T-helper 2 cell (primary cell): ENCODE measurements around the gene SLC22A12.

Experiments used
- DNase-seq, 5 experiments: peaks; one replicate each; pipeline versions ENCODE4 v3.0.0 to v3.0.0-alpha.2; 2012 to 2022

Gene SLC22A12

GRCh38 chr11:64629103-64629502, 38.1 kb downstream of the SLC22A12 start:
- DNase-seq = no peak

DNA sequence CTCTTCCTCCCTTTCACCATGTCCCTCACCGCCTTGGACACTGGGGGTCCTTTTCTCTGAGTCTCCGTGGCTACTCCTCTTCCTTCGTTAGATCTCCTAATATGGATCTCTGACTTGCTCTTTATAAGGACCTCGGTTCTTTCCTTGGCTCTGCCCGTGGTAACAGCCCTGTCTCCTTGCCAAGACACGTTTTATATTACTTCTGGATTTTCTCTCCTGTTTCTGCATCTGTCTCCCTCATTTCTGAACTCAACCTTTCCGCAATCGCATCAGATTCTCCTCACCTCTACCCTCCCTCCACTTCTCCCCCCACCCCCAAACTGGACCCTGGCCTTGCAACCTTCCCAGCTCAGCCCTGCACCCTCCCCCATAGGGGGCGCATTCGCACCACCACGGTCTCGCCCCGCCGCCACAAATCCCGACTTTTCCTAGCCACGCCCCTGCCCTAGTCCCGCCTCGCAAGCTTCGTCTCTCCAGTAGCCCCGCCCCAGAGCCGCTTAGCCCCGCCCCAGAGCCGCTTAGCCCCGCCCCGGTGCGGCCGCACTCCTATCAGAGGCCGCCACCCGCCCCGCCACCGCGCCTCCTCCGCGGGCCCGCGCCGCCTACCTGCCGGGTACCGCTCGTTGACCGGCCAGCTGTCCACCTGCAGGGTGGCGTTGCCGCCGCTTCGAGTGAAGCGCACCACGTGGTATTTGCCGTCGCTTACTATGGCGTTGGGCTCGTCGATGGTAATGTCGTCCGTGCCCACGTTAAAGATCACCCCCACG, 39.0 kb downstream of the SLC22A12 start:
- DNase-seq = no peak

DNA sequence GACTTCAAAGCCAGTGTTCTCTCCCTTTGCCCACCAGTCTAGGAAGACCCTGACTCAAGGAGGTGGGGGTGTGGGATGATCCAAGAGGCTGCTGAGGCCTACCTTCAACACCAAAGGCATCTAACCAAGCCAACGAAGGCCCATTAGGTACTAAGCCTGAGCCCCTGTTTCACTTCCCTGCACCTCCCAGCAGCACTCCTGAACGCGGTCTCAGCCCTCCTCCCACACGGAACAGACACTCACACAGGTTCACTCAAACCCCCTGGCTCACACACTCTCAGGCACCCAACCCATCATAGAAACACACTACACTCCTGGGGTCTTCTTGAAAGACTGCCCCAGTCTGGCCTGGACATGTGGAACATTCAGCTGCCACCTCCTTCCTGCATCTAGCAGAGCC, 40.7 kb downstream of the SLC22A12 start:
- no peak for DNase-seq

DNA sequence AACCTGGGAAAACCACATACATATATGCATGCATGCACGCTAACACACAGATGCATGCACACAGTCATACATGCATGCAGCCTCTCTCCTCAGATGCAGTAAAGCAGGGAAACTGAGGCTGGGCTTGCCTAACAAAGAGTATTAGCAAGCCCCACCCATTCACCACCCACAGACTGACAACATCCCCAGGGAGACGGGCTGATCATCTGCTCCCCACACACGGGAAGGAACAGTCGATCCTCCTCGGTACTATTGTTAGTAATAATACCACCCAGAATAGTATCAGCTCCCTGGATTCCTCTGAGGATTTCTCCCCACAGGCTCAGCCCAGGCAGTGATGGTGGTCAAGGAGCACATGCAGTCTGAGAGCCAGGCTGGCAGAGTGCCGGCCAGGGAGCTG, 41.2 kb downstream of the SLC22A12 start:
- no peak for DNase-seq

GRCh38 chr11:64632654-64633053, 41.6 kb downstream of the SLC22A12 start:
- no peak for DNase-seq

GRCh38 chr11:64633555-64634159, 42.6 kb downstream of the SLC22A12 start:
- DNase-seq = no peak

DNA sequence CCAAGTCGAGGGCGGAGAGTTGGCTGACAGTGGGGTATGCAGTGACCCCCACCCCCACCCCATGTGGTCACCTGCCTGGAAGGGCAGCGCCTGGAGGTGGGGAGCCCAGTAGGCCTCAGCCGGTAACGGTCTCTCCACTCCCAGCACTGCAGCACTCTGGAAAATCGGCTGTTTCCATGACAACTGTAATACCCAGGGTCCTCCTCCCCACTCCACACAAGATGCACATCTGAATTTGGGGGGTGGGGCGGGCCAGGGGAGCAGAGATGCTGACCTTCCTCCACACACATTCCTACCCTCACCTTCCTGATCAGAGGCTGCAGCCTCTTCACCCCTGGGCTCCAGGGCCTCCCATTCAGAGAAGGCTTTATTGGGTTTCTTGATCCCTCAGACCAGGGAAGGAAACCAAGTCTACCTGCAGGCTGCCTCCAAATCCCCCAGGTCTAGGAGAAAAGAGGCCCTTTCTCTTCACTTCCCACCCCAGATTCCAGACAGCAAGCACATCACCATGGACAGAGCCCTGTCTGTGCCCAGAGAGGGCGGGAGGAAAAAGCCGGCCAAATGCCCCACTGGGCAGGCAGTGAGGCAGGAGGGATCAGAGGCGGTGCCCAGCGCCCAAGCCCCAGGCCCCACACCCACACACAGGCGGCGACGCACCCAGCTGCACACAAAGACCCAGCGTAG, 46.5 kb downstream of the SLC22A12 start:
- no peak for DNase-seq

GRCh38 chr11:64638018-64638665, 47.1 kb downstream of the SLC22A12 start:
- DNase-seq = no peak

DNA sequence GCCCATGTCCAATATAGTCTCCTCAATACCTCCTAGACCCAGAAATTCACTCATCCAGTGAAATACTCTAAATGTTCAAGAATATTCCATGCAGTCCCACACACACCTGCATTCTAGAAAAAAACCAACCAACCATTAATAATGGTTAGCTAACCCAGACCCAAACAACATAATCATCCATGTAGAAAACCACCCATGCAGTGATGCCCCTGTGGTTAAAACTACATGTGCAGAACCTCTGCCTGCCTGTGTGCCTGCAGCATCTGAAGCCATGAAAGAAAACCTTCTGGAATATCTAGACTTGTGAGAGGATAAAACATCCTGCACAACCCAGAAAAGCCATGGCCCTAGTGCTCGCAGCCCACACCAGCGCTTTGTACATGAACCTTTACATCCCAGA, 47.8 kb downstream of the SLC22A12 start:
- DNase-seq = no peak

DNA sequence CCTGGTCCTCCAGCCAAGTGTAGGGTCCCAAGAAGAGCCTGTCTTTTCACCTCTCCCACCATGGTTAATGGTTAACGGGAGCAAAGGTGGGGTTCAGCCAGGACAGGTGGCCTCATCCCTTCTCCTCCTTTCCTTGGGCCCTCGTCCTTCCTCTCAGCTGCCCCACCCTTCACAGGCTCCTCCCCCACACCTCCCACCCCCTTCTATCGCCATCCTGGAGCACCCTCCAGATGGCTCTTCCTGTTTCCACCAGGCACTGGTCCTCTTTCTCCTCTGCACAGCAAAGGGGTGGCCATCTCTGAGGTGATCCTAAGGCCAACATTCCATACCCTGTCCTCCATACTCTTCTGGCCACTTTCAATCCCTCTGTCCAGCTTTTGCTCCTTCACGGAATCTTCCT, 48.9 kb downstream of the SLC22A12 start:
- DNase-seq = no peak

DNA sequence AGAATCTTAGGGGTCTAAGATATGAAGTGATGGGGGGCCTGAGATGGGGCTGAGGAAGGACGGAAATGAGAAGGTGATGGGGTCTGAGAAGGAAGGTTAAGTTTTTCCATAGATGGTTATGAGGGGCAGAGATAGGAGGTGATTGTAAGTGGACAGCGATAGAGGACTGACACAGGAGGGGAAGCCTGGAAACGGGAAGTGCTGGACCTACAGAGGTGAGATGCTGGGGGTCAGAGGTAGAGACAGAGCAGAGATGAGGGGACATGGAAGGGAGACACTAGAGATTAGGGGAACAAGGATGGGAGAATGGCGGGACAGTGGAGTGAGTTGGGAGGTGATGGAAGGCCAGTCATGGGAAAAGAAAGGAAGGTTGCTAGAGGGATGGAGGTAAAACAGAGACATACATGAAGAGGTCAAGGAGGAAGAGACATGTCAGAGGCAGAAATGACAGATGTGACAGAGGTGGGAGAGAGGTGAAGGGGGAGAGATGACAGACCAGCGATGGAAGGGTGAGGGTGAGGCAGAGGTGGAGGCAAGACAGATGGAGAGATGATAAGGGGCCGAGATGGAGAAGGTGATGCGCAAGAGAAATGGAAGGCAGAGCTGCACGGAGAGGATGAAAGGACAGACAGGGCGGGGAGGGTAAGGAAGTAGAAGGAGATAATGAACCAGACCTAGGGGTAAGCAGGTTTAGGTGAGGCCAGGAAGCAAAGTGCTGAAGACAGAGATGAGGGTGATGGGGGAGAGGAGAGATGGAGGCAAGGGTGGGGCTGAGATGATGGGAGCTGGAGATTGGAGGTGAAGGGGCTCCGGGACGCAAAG, 50.8 kb downstream of the SLC22A12 start:
- DNase-seq = no peak

DNA sequence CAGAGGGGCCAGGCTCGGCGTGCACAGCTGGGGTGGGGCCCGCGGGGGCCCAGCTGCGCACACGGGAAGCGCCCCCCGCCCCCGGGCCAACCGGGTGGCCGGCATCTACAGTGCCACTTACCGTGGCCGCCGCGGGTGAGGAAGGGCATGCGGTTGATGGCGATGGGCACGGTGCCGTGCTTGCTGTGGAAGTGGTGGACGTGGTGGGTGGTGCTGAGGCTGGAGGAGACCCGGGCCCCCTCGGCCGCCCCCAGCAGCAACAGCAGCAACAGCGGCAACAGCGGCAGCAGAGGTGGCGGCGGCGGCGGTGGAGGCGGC, 51.4 kb downstream of the SLC22A12 start:
- DNase-seq = no peak

- DNase-seq = no peak
Observed at GRCh38 chr11:64642871-64643255, 51.8 kb downstream of the SLC22A12 start.

- no peak for DNase-seq
Observed at GRCh38 chr11:64643256-64643881, 52.3 kb downstream of the SLC22A12 start.

GRCh38 chr11:64643920-64644646, 53.1 kb downstream of the SLC22A12 start:
- DNase-seq = no peak

DNA sequence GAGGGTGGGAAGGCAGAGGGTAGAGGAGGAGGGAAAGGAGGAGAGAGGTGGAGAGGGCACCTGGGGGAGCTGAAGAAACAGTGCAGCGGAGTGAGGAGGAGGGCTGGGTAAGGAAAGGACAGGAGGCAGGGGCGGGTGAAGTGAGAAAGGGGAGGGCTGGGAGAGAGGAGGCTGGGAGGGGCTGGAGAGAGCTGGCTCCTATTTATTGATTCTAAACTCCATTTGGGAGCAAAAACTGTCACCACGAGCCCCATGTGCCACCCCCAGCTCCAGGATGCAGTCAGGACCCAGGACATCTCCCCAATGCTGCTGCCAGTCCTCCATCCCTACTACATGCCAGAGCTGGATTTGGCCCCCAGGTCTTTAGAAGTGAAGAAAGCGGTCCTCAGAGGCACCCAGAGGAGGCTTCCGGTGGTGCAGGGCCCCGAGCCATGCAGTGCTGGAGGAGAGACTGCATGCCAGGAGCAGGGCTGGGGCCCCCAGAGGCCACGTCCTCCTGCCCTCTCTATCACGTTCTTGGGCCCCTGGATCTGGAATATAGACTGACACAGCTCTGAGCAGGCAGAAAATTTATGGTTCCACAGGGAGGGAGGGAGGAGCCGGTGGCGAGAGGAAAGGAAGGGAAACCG, 53.7 kb downstream of the SLC22A12 start:
- DNase-seq = no peak

- no peak for DNase-seq
Observed at GRCh38 chr11:64647019-64647779, 56.2 kb downstream of the SLC22A12 start.

GRCh38 chr11:64648551-64648950, 57.5 kb downstream of the SLC22A12 start:
- DNase-seq = no peak

DNA sequence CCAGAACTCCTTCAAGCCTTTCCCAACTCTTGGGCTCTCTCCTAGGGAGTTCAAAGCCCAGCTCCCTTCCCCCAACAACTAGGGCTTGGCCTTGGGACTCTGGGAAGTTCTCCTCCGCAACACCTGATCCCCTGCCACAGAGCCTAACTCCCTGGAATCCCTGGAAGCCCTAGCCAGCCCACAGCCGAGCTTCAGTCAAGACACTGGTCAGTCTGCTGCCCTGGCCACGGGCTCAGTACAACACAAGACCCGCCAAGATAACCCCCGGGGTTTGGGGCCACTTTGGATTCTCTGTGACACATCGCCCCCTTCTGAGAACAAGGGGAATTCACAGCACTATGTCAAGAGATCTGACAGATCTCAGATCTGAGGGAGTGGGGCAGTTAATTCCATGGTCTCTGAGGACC, 58.3 kb downstream of the SLC22A12 start:
- peak in 1 of 5 experiments; percentile 11 for DNase-seq

DNA sequence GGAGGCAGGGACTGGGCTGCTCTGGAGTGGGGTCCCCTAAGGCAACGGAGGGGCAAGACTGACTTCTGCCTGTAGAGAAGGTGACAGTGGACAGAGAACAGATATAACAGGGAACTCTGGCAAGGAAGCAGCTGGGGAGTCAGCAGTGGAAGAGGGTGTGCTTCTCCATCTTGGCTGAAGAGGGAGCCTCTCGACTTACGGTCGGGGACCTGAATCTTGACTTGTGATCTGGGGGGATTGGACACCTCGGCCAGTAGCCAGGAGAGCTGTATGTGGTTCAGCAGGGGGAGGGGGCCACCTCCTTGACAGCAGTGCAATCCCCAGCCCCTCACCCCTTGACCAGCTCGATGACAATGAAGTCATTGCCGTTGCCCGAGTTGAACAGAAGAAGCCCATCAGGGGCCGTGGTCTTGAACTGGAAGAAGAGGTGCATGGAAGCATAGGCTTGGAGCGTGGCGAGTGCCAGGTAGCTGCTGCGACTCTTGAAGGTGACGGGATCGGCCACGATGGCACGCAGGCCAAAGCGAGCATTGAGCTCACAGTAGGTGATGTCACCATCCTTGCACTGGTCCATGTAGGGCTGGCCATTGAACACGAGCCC, 60.0 kb downstream of the SLC22A12 start:
- DNase-seq = no peak
